GM10847 (cell line): ENCODE measurements around the gene SRSF9.
A peak's percentile ranks its signal among the peaks of the same experiment; 100 is the strongest.

ENCODE experiments used
- POLR2A ChIP-seq: IDR thresholded peaks from 2 replicates; pipeline ENCODE4 v1.6.1; 2011; ENCODE audit not compliant: insufficient read length; ENCODE audit errors: extremely low read depth

Gene SRSF9

GRCh38 chr12:120466560-120467315, 2.8 kb downstream of the SRSF9 start:
- no peak for TF ChIP-seq POLR2A

DNA sequence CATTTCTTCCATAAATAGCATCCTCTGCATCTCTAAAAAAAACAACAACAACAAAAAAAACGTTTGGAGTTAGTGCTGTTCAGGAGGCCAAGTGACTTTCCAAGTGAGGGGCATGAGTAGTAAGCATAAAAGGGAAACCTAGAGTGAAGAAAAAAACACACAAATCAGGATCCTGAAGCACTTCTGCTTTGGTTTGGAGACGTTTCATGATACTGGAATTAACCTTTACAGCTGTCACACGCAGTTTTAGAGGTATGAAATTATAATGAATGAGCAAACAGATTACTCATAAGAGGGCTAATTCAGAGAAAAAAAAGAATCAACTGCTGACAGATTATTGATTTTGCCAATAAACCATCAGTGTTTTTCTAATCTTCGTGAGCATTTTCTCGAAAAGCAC, 3.8 kb downstream of the SRSF9 start:
- no peak for TF ChIP-seq POLR2A

DNA sequence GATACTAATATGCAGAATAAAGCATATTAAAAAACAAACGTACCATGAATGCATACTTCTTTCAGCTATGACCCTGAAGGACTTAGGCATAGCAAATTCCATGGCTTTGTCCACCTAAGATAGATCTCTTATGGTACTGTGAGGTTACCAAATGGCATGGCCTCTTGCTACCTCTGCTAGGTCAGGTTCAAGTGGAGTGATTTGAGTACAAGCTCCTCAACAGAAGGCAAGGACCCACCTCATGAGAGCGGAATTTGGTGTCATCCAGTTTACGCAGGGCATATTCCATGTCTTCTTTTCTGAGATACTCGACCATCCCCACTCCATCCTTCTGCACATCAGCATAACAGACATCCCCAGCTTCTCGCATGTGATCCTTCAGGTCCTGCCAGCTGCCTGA, 5.8 kb downstream of the SRSF9 start:
- no peak for TF ChIP-seq POLR2A

DNA sequence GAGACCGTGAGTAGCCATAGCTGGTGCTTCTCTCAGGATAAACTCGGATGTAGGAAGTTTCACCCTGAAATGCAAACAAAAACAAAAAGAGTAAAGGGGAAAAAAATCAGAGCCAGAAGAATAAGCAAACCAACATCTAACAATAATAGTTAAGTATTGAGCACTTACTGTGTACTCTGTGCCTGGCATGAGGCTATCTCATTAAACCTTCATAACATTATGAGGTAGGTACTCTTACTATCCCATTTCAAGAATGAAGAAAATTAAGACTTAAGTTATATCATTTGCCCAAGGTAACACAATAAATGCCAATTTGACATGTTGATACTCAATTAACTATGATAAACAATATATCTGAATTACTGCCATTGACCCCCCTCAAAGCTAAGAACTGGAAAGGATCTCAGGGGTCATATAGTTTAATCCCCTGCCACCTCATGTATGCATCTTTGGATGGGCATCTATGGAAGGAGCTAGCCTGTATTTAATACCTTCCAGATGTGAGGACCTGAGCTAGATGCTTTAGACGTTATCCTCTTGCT, 7.4 kb downstream of the SRSF9 start:
- TF ChIP-seq POLR2A, result no peak

- no peak for TF ChIP-seq POLR2A
Observed at GRCh38 chr12:120460157-120460556, 9.4 kb downstream of the SRSF9 start.

DNA sequence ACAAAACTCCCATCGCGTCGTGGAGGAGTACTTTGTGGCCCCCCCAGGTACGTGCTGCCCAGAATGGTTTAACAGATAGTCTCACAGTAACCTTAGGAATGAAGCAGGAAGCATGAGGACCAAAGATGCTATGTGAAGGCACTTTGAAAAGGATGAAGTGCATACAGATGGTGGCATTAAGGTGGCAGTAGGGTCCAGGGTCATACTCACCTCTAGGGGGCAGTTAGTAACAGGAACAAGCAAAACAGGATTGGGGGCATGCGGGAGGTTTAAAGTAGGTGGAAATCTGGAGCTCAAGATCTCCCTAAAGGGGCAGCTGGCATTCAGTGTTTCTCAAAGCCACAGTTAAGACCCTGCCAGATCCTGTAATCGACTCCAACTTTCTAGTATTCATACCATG, 12.4 kb downstream of the SRSF9 start:
- TF ChIP-seq POLR2A, result no peak

DNA sequence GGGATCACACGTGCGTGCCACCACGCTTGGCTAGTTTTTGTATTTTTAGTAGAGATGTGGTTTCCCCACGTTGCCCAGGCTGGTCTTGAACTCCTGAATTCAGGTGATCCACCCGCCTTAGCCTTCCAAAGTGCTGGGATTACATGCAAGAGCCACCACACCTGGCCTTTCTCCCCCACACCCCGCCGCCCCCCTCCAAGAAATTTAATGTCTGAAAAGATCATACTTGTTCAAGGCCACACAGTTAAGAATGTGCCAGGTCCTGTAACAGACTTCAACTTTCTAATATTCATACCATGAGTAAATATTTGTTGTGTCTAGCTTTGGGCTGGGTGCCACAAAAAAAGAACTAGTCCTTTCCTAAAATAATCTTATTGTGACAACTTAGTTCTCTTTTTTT, 14.2 kb downstream of the SRSF9 start:
- no peak for TF ChIP-seq POLR2A

DNA sequence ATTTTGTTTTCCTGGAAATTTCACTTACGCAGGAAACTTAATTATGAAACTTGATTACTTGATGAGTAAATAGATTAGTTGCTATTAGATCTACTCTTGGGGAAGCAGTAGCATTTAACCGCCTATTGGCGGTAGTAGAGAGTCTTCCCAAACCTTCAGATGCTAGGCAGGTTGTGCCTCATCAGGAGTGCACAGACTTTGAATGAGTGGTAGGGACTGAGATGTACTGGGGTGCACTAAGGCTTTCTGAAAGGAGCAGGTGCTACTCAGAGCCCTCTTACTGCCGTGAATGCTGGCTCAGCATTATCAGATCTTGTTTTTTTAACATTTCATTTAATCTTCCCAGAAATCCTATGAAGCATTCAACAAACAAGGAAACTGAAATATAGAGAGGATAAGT, 15.6 kb downstream of the SRSF9 start:
- TF ChIP-seq POLR2A, result no peak

DNA sequence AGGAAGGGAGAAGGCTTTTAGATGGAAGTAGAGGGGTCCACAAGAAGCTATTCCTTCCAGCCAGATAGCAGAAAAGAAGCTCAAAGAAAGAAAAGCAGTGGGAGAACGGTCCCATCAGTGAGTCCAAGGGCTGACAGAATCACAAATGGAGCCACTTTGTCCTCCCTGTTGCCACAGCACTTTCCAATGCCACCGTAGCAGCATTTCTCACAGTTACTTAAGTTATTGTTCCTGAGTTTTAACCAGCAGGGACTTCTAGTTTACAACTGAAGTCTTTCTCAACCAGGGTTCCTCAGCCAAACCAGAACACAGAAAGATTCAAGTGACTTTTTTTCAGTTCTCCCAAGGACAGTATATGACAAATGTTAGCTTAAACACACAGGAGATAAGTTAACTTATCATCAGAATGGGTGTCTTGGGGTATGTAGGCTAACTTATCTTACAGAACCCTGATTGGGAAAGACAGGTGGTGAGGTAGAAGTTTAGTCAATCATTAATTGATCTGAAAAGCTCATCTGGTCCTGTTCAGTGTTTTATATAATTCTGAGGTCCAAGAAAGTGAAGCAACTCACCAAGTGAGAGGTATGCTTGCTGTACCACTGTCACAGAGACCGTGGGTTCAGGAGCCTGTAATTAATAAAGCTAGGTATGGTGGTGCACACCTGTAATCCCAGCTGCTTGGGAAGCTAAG, 16.3 kb downstream of the SRSF9 start:
- TF ChIP-seq POLR2A, result no peak

GRCh38 chr12:120447992-120448391, 21.6 kb downstream of the SRSF9 start:
- TF ChIP-seq POLR2A, result no peak

- TF ChIP-seq POLR2A, result peak; percentile 79
Observed at GRCh38 chr12:120445911-120446843, 23.4 kb downstream of the SRSF9 start, which contains the start of the genes GATC and TRIAP1. GATC (plus strand) TSS chr12:120446444; CDS start chr12:120446481, 37 bp downstream. TRIAP1 (minus strand) TSS chr12:120446384; CDS start chr12:120446372, 12 bp downstream.

DNA sequence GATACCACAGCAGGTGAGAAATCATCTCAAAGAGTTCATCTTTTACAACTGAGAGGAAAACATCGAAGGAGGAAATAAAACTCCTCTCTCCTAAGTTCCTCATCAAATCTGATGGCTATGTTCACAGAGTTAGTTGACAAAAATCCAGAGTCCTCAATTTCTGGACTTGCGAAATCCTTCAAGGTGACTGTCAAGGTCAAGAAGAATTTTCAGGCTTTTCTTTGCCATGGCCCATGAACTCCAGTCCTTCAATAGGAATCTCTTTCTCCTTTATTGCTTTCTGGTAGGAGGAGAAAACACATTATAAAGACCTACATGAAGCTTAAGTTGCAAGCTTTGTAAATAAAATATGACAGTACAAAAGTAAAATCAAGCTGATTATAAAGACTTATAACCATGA, 24.9 kb downstream of the SRSF9 start:
- no peak for TF ChIP-seq POLR2A

DNA sequence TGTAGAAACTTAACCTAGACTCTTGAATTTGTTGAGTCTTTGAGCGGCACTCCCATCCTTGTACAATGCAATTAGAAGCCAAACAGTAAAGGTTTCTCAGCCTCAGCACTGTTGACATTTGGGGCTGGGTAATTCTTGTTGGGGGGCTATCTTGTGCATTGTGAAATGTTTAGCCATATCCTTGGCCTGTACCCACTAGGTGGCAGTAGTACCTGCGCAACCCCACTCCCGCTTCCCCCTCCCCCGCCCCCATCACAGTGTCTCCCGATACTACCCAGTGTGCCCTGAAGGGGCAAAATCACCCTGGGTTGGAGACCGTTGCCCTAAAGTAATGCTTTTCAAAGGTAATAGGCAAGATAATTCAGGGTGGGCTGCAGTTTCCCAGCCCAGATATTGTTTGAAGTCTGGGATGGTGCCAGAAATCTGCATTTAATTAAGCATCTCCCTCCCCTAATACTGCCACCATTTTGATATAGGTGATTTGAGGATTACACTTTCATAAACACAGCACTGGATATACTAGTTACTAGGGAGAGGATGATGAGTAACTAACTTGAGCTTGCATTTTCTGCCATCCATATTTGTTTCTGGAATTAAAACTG, 29.8 kb downstream of the SRSF9 start:
- TF ChIP-seq POLR2A, result no peak

DNA sequence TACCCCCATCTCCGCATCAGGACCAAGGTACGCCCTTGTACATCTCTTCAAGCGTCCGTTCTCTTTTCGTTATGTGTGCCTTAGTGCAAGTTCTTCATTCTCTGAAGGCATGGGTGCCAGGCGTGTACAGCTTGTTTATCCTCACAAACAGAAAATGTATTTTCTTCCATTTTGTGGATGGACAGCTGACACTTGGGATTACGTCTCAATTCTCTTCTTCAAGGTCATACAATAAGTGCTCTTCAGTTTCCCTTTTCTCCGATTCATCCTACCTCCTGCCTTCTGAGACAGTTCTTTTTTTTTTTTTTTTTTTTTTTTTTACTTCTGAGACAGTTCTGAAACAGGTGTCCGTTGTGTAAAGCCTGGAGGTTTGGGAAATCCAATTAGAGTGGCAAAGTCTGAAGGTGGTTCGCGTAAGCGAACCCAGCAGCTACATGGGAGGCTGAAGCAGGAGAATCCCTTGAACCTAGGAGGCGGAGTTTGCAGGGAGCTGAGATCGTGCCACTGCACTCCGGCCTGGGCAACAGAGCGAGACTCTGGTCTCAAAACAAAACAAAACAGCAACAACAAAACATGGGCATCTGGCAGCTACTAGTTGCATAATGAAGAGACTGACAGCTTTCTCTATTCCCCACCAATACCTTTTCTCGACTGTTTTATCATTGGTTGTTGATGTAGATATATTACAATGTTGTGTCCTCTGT, 30.9 kb downstream of the SRSF9 start:
- no peak for TF ChIP-seq POLR2A
